SK-N-SH (cell line): ENCODE data around the gene TSPYL1. TPM values are rescaled to one million over a fixed set of nuclear protein-coding genes. Genes with fewer than 3 reads are reported as not detected.

Experiments
- CTCF ChIA-PET: fragments of 300-600, 350-600 bp; formaldehyde crosslinking; extraction: SDS; loops from one replicate; lab custom pipeline; 2021; lab: Yijun Ruan, JAX
- POLR2A ChIA-PET: fragments of 350-600 bp; sonication (Branson Sonifier 250); formaldehyde crosslinking; extraction: SDS; loops from one replicate; lab custom pipeline; 2020; ENCODE audit warnings: antibody characterized with exemption, inconsistent platforms; lab: Yijun Ruan, JAX
- DNase-seq: peaks from one replicate; pipeline ENCODE4 v3.0.0; 2012
- H2AFZ ChIP-seq: fragments of 200-600 bp; sonication (generic); 2 replicates; pipeline ENCODE4 v1.8.1; 2016; ENCODE audit warnings: antibody characterized with exemption, mild to moderate bottlenecking, low read depth
- H3F3A ChIP-seq: fragments of 200-600 bp; sonication (generic); replicated peaks from 2 replicates; pipeline ENCODE3; 2016; ENCODE audit warnings: antibody characterized with exemption, mild to moderate bottlenecking; ENCODE audit not compliant: insufficient read depth
- H3K27ac ChIP-seq, 2 experiments: fragments of 200-500 bp in 1 of 2; fragments of 200-600 bp in 1 of 2; sonication (Bioruptor generic) in 1 of 2; sonication (generic), shearing (Covaris generic) in 1 of 2; 2 replicates each; pipeline versions ENCODE4 v1.5.1 to v1.6.1; 2014 to 2016; ENCODE audit warnings: low read depth in 2 of 2, inconsistent platforms in 1 of 2, low read length in 1 of 2, mild to moderate bottlenecking in 1 of 2, mixed read lengths in 1 of 2
- H3K27me3 ChIP-seq: fragments of 200-600 bp; sonication (generic), shearing (Covaris generic); 2 replicates; pipeline ENCODE4 v1.6.1; 2016; ENCODE audit warnings: mixed run types; ENCODE audit not compliant: insufficient read depth
- H3K36me3 ChIP-seq, 2 experiments: fragments of 200-500 bp in 1 of 2; fragments of 200-600 bp in 1 of 2; sonication (Bioruptor generic) in 1 of 2; sonication (generic) in 1 of 2; replicated peaks in 1 of 2; 2 replicates each; pipeline versions ENCODE3 to v1.5.1; 2014 to 2016; ENCODE audit warnings: low read length in 1 of 2, mild to moderate bottlenecking in 1 of 2; ENCODE audit not compliant: insufficient read depth in 2 of 2, control insufficient read depth in 1 of 2
- H3K4me1 ChIP-seq, 2 experiments: fragments of 200-500 bp in 1 of 2; fragments of 200-600 bp in 1 of 2; sonication (Bioruptor generic) in 1 of 2; sonication (generic), shearing (Covaris generic) in 1 of 2; 2 replicates each; pipeline versions ENCODE4 v1.5.1 to v1.6.1; 2014 to 2016; ENCODE audit warnings: low read depth in 1 of 2, low read length in 1 of 2, mixed run types in 1 of 2; ENCODE audit not compliant: insufficient read depth in 2 of 2, control insufficient read depth in 1 of 2
- H3K4me2 ChIP-seq: fragments of 200-600 bp; sonication (generic), shearing (Covaris generic); 2 replicates; pipeline ENCODE4 v1.6.1; 2017; ENCODE audit warnings: mixed run types
- H3K4me3 ChIP-seq, 2 experiments: fragments of 200-500 bp in 1 of 2; fragments of 200-600 bp in 1 of 2; sonication (Bioruptor generic) in 1 of 2; sonication (generic), shearing (Covaris generic) in 1 of 2; 2 replicates each; pipeline versions ENCODE4 v1.5.1 to v1.8.1; 2014 to 2016; ENCODE audit warnings: low read depth in 2 of 2, inconsistent platforms in 1 of 2, low read length in 1 of 2, mild to moderate bottlenecking in 1 of 2, mixed read lengths in 1 of 2, moderate library complexity in 1 of 2
- H3K79me2 ChIP-seq: fragments of 200-600 bp; sonication (generic); 2 replicates; pipeline ENCODE4 v1.8.1; 2017; ENCODE audit warnings: mild to moderate bottlenecking; ENCODE audit not compliant: insufficient read depth
- H3K9ac ChIP-seq: fragments of 200-600 bp; sonication (generic); 2 replicates; pipeline ENCODE4 v1.6.1; 2017; ENCODE audit warnings: mixed run types
- H3K9me2 ChIP-seq: fragments of 200-600 bp; sonication (generic); 2 replicates; pipeline ENCODE4 v1.6.1; 2017; ENCODE audit warnings: mixed run types
- H3K9me3 ChIP-seq: fragments of 200-600 bp; sonication (generic); 2 replicates; pipeline ENCODE4 v1.6.1; 2017; ENCODE audit warnings: mixed run types, mild to moderate bottlenecking, moderate library complexity
- H4K20me1 ChIP-seq: fragments of 200-600 bp; sonication (generic); 2 replicates; pipeline ENCODE4 v1.6.1; 2017; ENCODE audit warnings: mild to moderate bottlenecking, mixed run types; ENCODE audit not compliant: insufficient read depth
- ELF1 ChIP-seq: IDR thresholded peaks from 2 replicates; pipeline ENCODE4 v1.4.0; 2012
- EP300 ChIP-seq, 2 experiments: IDR thresholded peaks; 2 replicates each; pipeline versions ENCODE4 v1.4.0 to v1.6.1; 2012; ENCODE audit warnings: borderline replicate concordance in 1 of 2, low read depth in 1 of 2, low read length in 1 of 2
- EZH2phosphoT487 ChIP-seq: fragments of 200-600 bp; sonication (generic); IDR thresholded peaks from 2 replicates; pipeline ENCODE4 v1.6.1; 2017; ENCODE audit warnings: low read depth, mixed run types, mild to moderate bottlenecking, antibody characterized with exemption, moderate library complexity, borderline replicate concordance
- FOSL2 ChIP-seq: IDR thresholded peaks from 2 replicates; pipeline ENCODE4 v1.4.0; 2012; ENCODE audit warnings: low read depth, mild to moderate bottlenecking, moderate library complexity, borderline replicate concordance
- FOXJ3 ChIP-seq: sonication (generic); formaldehyde crosslinking; IDR thresholded peaks from 2 replicates; pipeline ENCODE4 v1.5.1; 2020; ENCODE audit warnings: mild to moderate bottlenecking, missing genetic modification reagents
- FOXM1 ChIP-seq: IDR thresholded peaks from 2 replicates; pipeline ENCODE4 v1.4.0; 2012; ENCODE audit warnings: low read depth, mild to moderate bottlenecking
- GABPA ChIP-seq: IDR thresholded peaks from 2 replicates; pipeline ENCODE4 v1.4.0; 2012; ENCODE audit warnings: low read depth, mild to moderate bottlenecking
- JUND ChIP-seq: IDR thresholded peaks from 2 replicates; pipeline ENCODE4 v1.4.0; 2012
- MEF2A ChIP-seq: IDR thresholded peaks from 2 replicates; pipeline ENCODE4 v1.4.0; 2012; ENCODE audit warnings: low read depth, borderline replicate concordance
- MXI1 ChIP-seq: IDR thresholded peaks from 2 replicates; pipeline ENCODE4 v1.6.1; 2012; ENCODE audit warnings: mild to moderate bottlenecking, low read depth, low read length, improper control_type of control experiment
- SMC3 ChIP-seq: IDR thresholded peaks from 2 replicates; pipeline ENCODE4 v1.6.1; 2012; ENCODE audit warnings: low read depth, low read length, improper control_type of control experiment
- TCF12 ChIP-seq: IDR thresholded peaks from 2 replicates; pipeline ENCODE4 v1.4.0; 2012
- YY1 ChIP-seq: IDR thresholded peaks from 2 replicates; pipeline ENCODE4 v1.4.0; 2012; ENCODE audit warnings: low read depth, mild to moderate bottlenecking
- WGBS: methylation state at CpG from one replicate; pipeline ENCODE4 v1.1.6; 2017; ENCODE audit warnings: low lambda C conversion rate; 5-methylcytosine and 5-hydroxymethylcytosine counted together
- polyA plus RNA-seq, 3 experiments: library from polyadenylated mRNA; depleted of rRNA; stranded (reverse); fragments of >200 nt; gene quantifications; 2 replicates each; pipeline ENCODE4 v1.2.3, GENCODE V29; 2012
- TF ChIP-seq, protein P1 (sequence below): fragments of 150-350 bp; IDR thresholded peaks from 2 replicates; pipeline ENCODE4 v1.6.1; 2017; ENCODE audit warnings: antibody characterized with exemption, low read length, low read depth, borderline replicate concordance
- TF ChIP-seq, protein P2 (sequence below): IDR thresholded peaks from 2 replicates; pipeline ENCODE4 v1.4.0; 2012; ENCODE audit warnings: low read depth
- TF ChIP-seq, protein P3 (sequence below): fragments of 150-350 bp; IDR thresholded peaks from 2 replicates; pipeline ENCODE4 v1.6.1; 2016; ENCODE audit warnings: mild to moderate bottlenecking, low read depth, low read length
- TF ChIP-seq, protein P4 (sequence below): IDR thresholded peaks from 2 replicates; pipeline ENCODE4; 2012

Gene TSPYL1
- polyA plus RNA-seq, 1 of the 3 experiments (the other 2 are of a cell fraction) = 27.9 TPM

DNA sequence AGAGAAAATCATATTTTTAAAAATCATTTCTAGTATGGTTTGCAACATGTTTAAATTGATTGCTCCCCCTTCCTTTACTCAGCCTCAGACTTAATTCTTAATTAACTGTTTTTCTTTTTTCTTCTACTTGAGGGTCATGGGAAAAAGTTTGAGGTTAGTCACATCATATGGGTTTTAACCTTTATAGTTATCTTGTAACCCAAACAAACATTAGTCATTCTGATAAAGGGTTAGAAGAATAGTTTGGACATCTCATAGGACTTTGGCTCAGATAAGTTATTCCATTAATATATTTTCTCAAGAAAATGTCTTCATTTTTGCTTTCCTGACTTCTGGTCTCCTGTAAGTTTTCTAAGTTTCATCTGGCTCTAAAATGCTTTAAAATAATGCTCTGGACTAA, 34.5 kb upstream of the TSPYL1 start:
- Histone ChIP-seq H4K20me1 (no peaks in the 10 kb centered on the region), H3K36me3 (no peaks in the 10 kb centered on the region), H3K4me2 (no peak overlapping the region), H3K9ac (no peak overlapping the region), H3K27ac (0 out of 4 replicates have a peak overlapping the region, but pooled peaks of 1 of the 2 experiments have one; percentile 24), H3K79me2 (no peaks in the 10 kb centered on the region), H3F3A (no peaks in the 10 kb centered on the region), H2AFZ (peak overlapping the region; percentile 2), H3K4me1 (peaks cover 0 to 12% of the 10 kb centered on the region in 2 experiments; a peak in 1 of 4 replicates), H3K4me3 (no peak overlapping the region), H3K27me3 (no peaks in the 10 kb centered on the region), H3K9me3 (no peaks in the 10 kb centered on the region), H3K9me2 (no peaks in the 10 kb centered on the region)
- TF ChIP-seq MXI1 (no peak), YY1 (no peak), ELF1 (no peak), TCF12 (no peak), MEF2A (no peak), FOXM1 (no peak), EP300 (IDR thresholded peaks at IDR 0.05; ENCODE audit: borderline replicate concordance in 1 of 2, low read depth in 1 of 2, low read length in 1 of 2) (no peak)
- TF ChIP-seq, protein P1, sequence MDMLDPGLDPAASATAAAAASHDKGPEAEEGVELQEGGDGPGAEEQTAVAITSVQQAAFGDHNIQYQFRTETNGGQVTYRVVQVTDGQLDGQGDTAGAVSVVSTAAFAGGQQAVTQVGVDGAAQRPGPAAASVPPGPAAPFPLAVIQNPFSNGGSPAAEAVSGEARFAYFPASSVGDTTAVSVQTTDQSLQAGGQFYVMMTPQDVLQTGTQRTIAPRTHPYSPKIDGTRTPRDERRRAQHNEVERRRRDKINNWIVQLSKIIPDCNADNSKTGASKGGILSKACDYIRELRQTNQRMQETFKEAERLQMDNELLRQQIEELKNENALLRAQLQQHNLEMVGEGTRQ = no peak
- TF ChIP-seq, protein P2, sequence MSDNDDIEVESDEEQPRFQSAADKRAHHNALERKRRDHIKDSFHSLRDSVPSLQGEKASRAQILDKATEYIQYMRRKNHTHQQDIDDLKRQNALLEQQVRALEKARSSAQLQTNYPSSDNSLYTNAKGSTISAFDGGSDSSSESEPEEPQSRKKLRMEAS = no peak
- TF ChIP-seq, protein P3, sequence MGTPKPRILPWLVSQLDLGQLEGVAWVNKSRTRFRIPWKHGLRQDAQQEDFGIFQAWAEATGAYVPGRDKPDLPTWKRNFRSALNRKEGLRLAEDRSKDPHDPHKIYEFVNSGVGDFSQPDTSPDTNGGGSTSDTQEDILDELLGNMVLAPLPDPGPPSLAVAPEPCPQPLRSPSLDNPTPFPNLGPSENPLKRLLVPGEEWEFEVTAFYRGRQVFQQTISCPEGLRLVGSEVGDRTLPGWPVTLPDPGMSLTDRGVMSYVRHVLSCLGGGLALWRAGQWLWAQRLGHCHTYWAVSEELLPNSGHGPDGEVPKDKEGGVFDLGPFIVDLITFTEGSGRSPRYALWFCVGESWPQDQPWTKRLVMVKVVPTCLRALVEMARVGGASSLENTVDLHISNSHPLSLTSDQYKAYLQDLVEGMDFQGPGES = no peak
- TF ChIP-seq, protein P4, sequence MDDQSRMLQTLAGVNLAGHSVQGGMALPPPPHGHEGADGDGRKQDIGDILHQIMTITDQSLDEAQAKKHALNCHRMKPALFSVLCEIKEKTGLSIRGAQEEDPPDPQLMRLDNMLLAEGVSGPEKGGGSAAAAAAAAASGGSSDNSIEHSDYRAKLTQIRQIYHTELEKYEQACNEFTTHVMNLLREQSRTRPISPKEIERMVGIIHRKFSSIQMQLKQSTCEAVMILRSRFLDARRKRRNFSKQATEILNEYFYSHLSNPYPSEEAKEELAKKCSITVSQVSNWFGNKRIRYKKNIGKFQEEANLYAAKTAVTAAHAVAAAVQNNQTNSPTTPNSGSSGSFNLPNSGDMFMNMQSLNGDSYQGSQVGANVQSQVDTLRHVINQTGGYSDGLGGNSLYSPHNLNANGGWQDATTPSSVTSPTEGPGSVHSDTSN = no peak
- POLR2A ChIA-PET = no interaction called here
- DNase-seq = no peak
- CTCF ChIA-PET = no interaction called here

DNA sequence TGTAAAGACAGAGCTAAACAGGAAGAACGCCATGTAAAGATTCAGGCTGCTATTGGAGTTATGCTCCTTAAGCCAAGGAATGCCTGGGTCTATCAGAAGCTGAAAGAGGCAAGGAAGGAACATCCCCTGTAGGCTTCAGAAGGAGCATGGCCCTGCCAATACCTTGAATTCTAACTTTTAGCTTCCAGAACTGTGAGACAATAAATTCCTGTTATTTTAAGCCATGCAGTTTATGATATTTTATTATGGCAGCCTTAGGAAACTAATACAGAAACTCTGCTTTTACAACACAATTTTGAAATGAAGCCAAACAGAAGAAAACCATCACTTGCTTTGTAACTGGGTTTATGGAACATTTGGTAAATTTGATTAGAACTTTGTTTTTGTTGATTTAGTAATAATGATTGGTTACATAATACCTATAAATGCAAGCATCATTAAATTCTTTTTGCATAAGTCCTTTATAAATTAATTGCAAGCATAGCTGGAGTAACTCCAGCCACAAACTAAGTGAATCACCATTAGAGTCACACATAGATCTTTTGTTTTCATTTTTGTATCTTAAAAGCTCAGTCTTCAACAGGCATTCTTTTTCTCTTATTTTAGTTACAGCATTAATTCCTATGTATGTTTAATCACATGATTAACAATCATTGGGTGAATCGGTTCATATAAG, 33.5 kb upstream of the TSPYL1 start:
- 81% methylated on average over 2 of the region's 2 CpGs for WGBS
- Histone ChIP-seq H4K20me1 (no peaks in the 10 kb centered on the region), H3K9ac (no peak overlapping the region), H3K9me2 (no peaks in the 10 kb centered on the region), H3F3A (no peaks in the 10 kb centered on the region), H3K36me3 (no peaks in the 10 kb centered on the region), H3K27me3 (no peaks in the 10 kb centered on the region), H3K9me3 (no peaks in the 10 kb centered on the region), H3K27ac (peak overlapping the region in 1 of 2 experiments; percentile 24; a peak in 2 of 4 replicates), H3K4me2 (no peak overlapping the region), H3K79me2 (no peaks in the 10 kb centered on the region), H3K4me3 (no peak overlapping the region), H2AFZ (peak overlapping the region; percentile 2; the same call in 1 of the 2 replicates), H3K4me1 (peaks cover 0 to 12% of the 10 kb centered on the region in 2 experiments; a peak in 1 of 4 replicates)
- POLR2A ChIA-PET = no interaction called here
- CTCF ChIA-PET = interaction anchor here (0.9 to 1.3 kb wide), 3 partner anchors 25 to 57 kb away, joined by 3 to 4 read pairs (median 3); no protein-coding TSS in a partner anchor
- no peak for DNase-seq
- no peak for TF ChIP-seq SMC3
- TF ChIP-seq FOXJ3 (CRISPR knock-in tag) = no peak
- TF ChIP-seq, protein P1 = no peak
- no peak for TF ChIP-seq YY1
- no peak for TF ChIP-seq MEF2A
- TF ChIP-seq JUND = no peak
- TF ChIP-seq ELF1 = no peak
- no peak for TF ChIP-seq GABPA
- no peak for TF ChIP-seq EZH2phosphoT487
- TF ChIP-seq FOSL2 = no peak; the same call in 1 of the 2 replicates
- no peak for TF ChIP-seq EP300 (IDR thresholded peaks at IDR 0.05; ENCODE audit: borderline replicate concordance in 1 of 2, low read depth in 1 of 2, low read length in 1 of 2)
- TF ChIP-seq, protein P3 = no peak
- TF ChIP-seq, protein P4 = no peak
- no peak for TF ChIP-seq FOXM1
